CD8-positive, alpha-beta memory T cell (primary cell): Measurements from ENCODE around the gene AKR1C4. TPM values are rescaled to one million over a fixed set of nuclear protein-coding genes. Genes with fewer than 3 reads are reported as not detected.

Experiments
- CTCF ChIA-PET: fragments of 350-600 bp; sonication (Branson Sonifier 250); formaldehyde crosslinking; loops from one replicate; lab custom pipeline; 2021; ENCODE audit warnings: antibody characterized with exemption; lab: Charles Lee
- POLR2A ChIA-PET: fragments of 350-600 bp; sonication (Branson Sonifier 250); formaldehyde crosslinking; loops from one replicate; lab custom pipeline; 2021; ENCODE audit warnings: antibody characterized with exemption; lab: Charles Lee
- DNase-seq, 5 donors: peaks; one replicate each; pipeline versions ENCODE4 v3.0.0 to v3.0.0-alpha.2; 2020 to 2022; ENCODE audit warnings: mixed read lengths in 1 of 5
- H3K27ac ChIP-seq: one replicate; pipeline ENCODE4 v1.7.0; 2013; ENCODE audit warnings: low read depth, mild to moderate bottlenecking, low read length, moderate library complexity
- H3K27me3 ChIP-seq: 2 replicates; pipeline ENCODE4 v1.7.0; 2013; ENCODE audit warnings: low read length, mild to moderate bottlenecking; ENCODE audit not compliant: insufficient read depth, poor library complexity, severe bottlenecking
- H3K36me3 ChIP-seq: 2 replicates; pipeline ENCODE4 v1.7.0; 2013; ENCODE audit warnings: mild to moderate bottlenecking, low read length, moderate library complexity; ENCODE audit not compliant: insufficient read depth
- H3K4me1 ChIP-seq: 2 replicates; pipeline ENCODE4 v1.7.0; 2013; ENCODE audit warnings: mild to moderate bottlenecking, low read length, moderate library complexity; ENCODE audit not compliant: insufficient read depth
- H3K4me3 ChIP-seq: 2 replicates; pipeline ENCODE4 v1.7.0; 2013; ENCODE audit warnings: mild to moderate bottlenecking, low read length
- H3K9me3 ChIP-seq: 2 replicates; pipeline ENCODE4 v1.7.0; 2013; ENCODE audit warnings: mild to moderate bottlenecking, low read length
- H3K27ac Mint-ChIP-seq, 8 donors: one replicate each; pipeline ENCODE4 v1.8.0; 2020 to 2021; ENCODE audit warnings: mixed read lengths in 8 of 8, mild to moderate bottlenecking in 6 of 8, inconsistent platforms in 3 of 8, moderate library complexity in 3 of 8
- H3K27me3 Mint-ChIP-seq, 2 donors: one replicate each; pipeline ENCODE4 v1.8.0; 2020 to 2021; ENCODE audit warnings: mixed read lengths in 2 of 2, mild to moderate bottlenecking in 1 of 2, moderate library complexity in 1 of 2
- H3K36me3 Mint-ChIP-seq, 3 donors: one replicate each; pipeline ENCODE4 v1.8.0; 2020 to 2021; ENCODE audit warnings: mixed read lengths in 3 of 3, inconsistent platforms in 1 of 3, mild to moderate bottlenecking in 1 of 3
- H3K4me1 Mint-ChIP-seq, 3 donors: one replicate each; pipeline ENCODE4 v1.8.0; 2020 to 2021; ENCODE audit warnings: mixed read lengths in 3 of 3, inconsistent platforms in 1 of 3, mild to moderate bottlenecking in 1 of 3
- H3K4me3 Mint-ChIP-seq, 7 donors: one replicate each; pipeline ENCODE4 v1.8.0; 2020 to 2021; ENCODE audit warnings: mixed read lengths in 7 of 7, mild to moderate bottlenecking in 6 of 7, moderate library complexity in 4 of 7, inconsistent platforms in 2 of 7
- H3K9me3 Mint-ChIP-seq, 5 donors: one replicate each; pipeline ENCODE4 v1.8.0; 2020 to 2022; ENCODE audit warnings: mixed read lengths in 5 of 5, mild to moderate bottlenecking in 3 of 5, moderate library complexity in 2 of 5, inconsistent platforms in 1 of 5
- polyA plus RNA-seq: library from polyadenylated mRNA; unstranded; fragments of 300-500 nt; fragmentation: Illumina TruSeq; gene quantifications from one replicate; pipeline ENCODE4 v1.2.3, GENCODE V29; 2021
- total RNA-seq, 2 experiments: library from RNA; stranded (reverse); gene quantifications; one replicate each; pipeline ENCODE4 v1.2.3, GENCODE V29; 2021

AKR1C4 gene
- total RNA-seq (not detected), polyA plus RNA-seq (not detected)

- no peaks in the 10 kb centered on the region for H3K36me3 Mint-ChIP-seq
- Histone ChIP-seq H3K9me3 (no peaks in the 10 kb centered on the region), H3K27ac (no peak within 1 kb of the TSS), H3K36me3 (no peaks in the 10 kb centered on the region), H3K27me3 (no peaks in the 10 kb centered on the region), H3K4me3 (no peak within 1 kb of the TSS), H3K4me1 (no peaks in the 10 kb centered on the region)
- POLR2A ChIA-PET = no interaction called here
- CTCF ChIA-PET = no interaction called here
- H3K4me3 Mint-ChIP-seq = no peak within 1 kb of the TSS
- peaks cover 0 to 4% of the 10 kb centered on the region in 2 donors for H3K27me3 Mint-ChIP-seq
- no peak for DNase-seq
- no peaks in the 10 kb centered on the region for H3K4me1 Mint-ChIP-seq
- H3K27ac Mint-ChIP-seq = no peak within 1 kb of the TSS
- peaks cover 0 to 4% (median 0%) of the 10 kb centered on the region in 5 donors for H3K9me3 Mint-ChIP-seq
These were observed at the start of gene AKR1C4 for GRCh38 chr10:5196702-5197113. Gene AKR1C4, plus strand, starts transcription at chr10:5196837. Its CDS starts 31 bp downstream, at chr10:5196868.

- Histone ChIP-seq H3K4me3 (no peak overlapping the region), H3K4me1 (no peaks in the 10 kb centered on the region), H3K36me3 (no peaks in the 10 kb centered on the region), H3K27ac (no peak overlapping the region), H3K9me3 (no peaks in the 10 kb centered on the region), H3K27me3 (no peaks in the 10 kb centered on the region)
- ChIA-PET POLR2A (no interaction called here), CTCF (no interaction called here)
- no peak overlapping the region for H3K27ac Mint-ChIP-seq
- no peaks in the 10 kb centered on the region for H3K4me1 Mint-ChIP-seq
- DNase-seq = no peak
- no peak overlapping the region for H3K4me3 Mint-ChIP-seq
- peaks cover 0 to 14% (median 0%) of the 10 kb centered on the region in 3 donors for H3K36me3 Mint-ChIP-seq
- H3K9me3 Mint-ChIP-seq = peaks cover 0 to 17% (median 9%) of the 10 kb centered on the region in 5 donors
- H3K27me3 Mint-ChIP-seq = no peaks in the 10 kb centered on the region
These were observed 49.8 kb upstream of the AKR1C4 start for GRCh38 chr10:5146920-5147254.

GRCh38 chr10:5147255-5147980 is 49.2 kb upstream of the AKR1C4 start:
- DNase-seq = no peak
- H3K4me1 ChIP-seq = no peaks in the 10 kb centered on the region
- no peak overlapping the region for H3K4me3 ChIP-seq
- POLR2A ChIA-PET = no interaction called here
- peaks cover 0 to 14% (median 0%) of the 10 kb centered on the region in 3 donors for H3K36me3 Mint-ChIP-seq
- H3K9me3 ChIP-seq = no peaks in the 10 kb centered on the region
- H3K27ac Mint-ChIP-seq = no peak overlapping the region
- no peak overlapping the region for H3K27ac ChIP-seq
- no peaks in the 10 kb centered on the region for H3K27me3 ChIP-seq
- peaks cover 0 to 17% (median 9%) of the 10 kb centered on the region in 5 donors for H3K9me3 Mint-ChIP-seq
- H3K4me1 Mint-ChIP-seq = no peaks in the 10 kb centered on the region
- H3K36me3 ChIP-seq = no peaks in the 10 kb centered on the region
- H3K27me3 Mint-ChIP-seq = no peaks in the 10 kb centered on the region
- CTCF ChIA-PET = no interaction called here
- H3K4me3 Mint-ChIP-seq = no peak overlapping the region

GRCh38 chr10:5147981-5148677 is 48.5 kb upstream of the AKR1C4 start:
- H3K9me3 ChIP-seq = no peaks in the 10 kb centered on the region
- no peak for DNase-seq
- CTCF ChIA-PET = no interaction called here
- no peaks in the 10 kb centered on the region for H3K27me3 ChIP-seq
- H3K36me3 Mint-ChIP-seq = peaks cover 0 to 18% (median 0%) of the 10 kb centered on the region in 3 donors
- no peak overlapping the region for H3K4me3 ChIP-seq
- H3K27ac Mint-ChIP-seq = no peak overlapping the region
- POLR2A ChIA-PET = no interaction called here
- no peaks in the 10 kb centered on the region for H3K4me1 Mint-ChIP-seq
- H3K4me3 Mint-ChIP-seq = no peak overlapping the region
- H3K27ac ChIP-seq = no peak overlapping the region
- no peaks in the 10 kb centered on the region for H3K4me1 ChIP-seq
- no peaks in the 10 kb centered on the region for H3K27me3 Mint-ChIP-seq
- H3K9me3 Mint-ChIP-seq = peaks cover 0 to 17% (median 9%) of the 10 kb centered on the region in 5 donors
- H3K36me3 ChIP-seq = no peaks in the 10 kb centered on the region

GRCh38 chr10:5148678-5149032 is 48.0 kb upstream of the AKR1C4 start:
- H3K4me1 Mint-ChIP-seq = no peaks in the 10 kb centered on the region
- H3K4me3 Mint-ChIP-seq = no peak overlapping the region
- POLR2A ChIA-PET = no interaction called here
- H3K9me3 Mint-ChIP-seq = peaks cover 0 to 17% (median 9%) of the 10 kb centered on the region in 5 donors
- no peak for DNase-seq
- Histone ChIP-seq H3K36me3 (no peaks in the 10 kb centered on the region), H3K27me3 (no peaks in the 10 kb centered on the region), H3K9me3 (no peaks in the 10 kb centered on the region), H3K4me3 (no peak overlapping the region), H3K4me1 (no peaks in the 10 kb centered on the region), H3K27ac (no peak overlapping the region)
- H3K27me3 Mint-ChIP-seq = no peaks in the 10 kb centered on the region
- no peak overlapping the region for H3K27ac Mint-ChIP-seq
- CTCF ChIA-PET = no interaction called here
- H3K36me3 Mint-ChIP-seq = peaks cover 0 to 18% (median 1%) of the 10 kb centered on the region in 3 donors

- Mint-ChIP-seq H3K27me3 (no peaks in the 10 kb centered on the region), H3K4me3 (no peak overlapping the region), H3K36me3 (peaks cover 0 to 18% (median 1%) of the 10 kb centered on the region in 3 donors), H3K4me1 (no peaks in the 10 kb centered on the region), H3K27ac (no peak overlapping the region), H3K9me3 (peaks cover 0 to 17% (median 9%) of the 10 kb centered on the region in 5 donors)
- no peak for DNase-seq
- H3K27ac ChIP-seq = no peak overlapping the region
- no peaks in the 10 kb centered on the region for H3K27me3 ChIP-seq
- H3K4me1 ChIP-seq = no peaks in the 10 kb centered on the region
- ChIA-PET CTCF (no interaction called here), POLR2A (no interaction called here)
- H3K36me3 ChIP-seq = no peaks in the 10 kb centered on the region
- H3K9me3 ChIP-seq = no peaks in the 10 kb centered on the region
- no peak overlapping the region for H3K4me3 ChIP-seq
These were observed 45.6 kb upstream of the AKR1C4 start for GRCh38 chr10:5151076-5151475.

- Mint-ChIP-seq H3K27ac (no peak overlapping the region), H3K36me3 (peaks cover 0 to 25% (median 1%) of the 10 kb centered on the region in 3 donors), H3K27me3 (peaks cover 0 to 1% of the 10 kb centered on the region in 2 donors), H3K9me3 (peaks cover 0 to 5% (median 3%) of the 10 kb centered on the region in 5 donors), H3K4me3 (no peak overlapping the region), H3K4me1 (no peaks in the 10 kb centered on the region)
- H3K36me3 ChIP-seq = no peaks in the 10 kb centered on the region
- H3K27ac ChIP-seq = no peak overlapping the region
- H3K4me3 ChIP-seq = no peak overlapping the region
- DNase-seq = no peak
- ChIA-PET POLR2A (no interaction called here), CTCF (no interaction called here)
- H3K27me3 ChIP-seq = no peaks in the 10 kb centered on the region
- no peaks in the 10 kb centered on the region for H3K9me3 ChIP-seq
- no peaks in the 10 kb centered on the region for H3K4me1 ChIP-seq
These were observed 40.7 kb upstream of the AKR1C4 start for GRCh38 chr10:5155951-5156350.

GRCh38 chr10:5157501-5157900 is 39.1 kb upstream of the AKR1C4 start:
- Mint-ChIP-seq H3K4me1 (no peaks in the 10 kb centered on the region), H3K4me3 (no peak overlapping the region), H3K27ac (no peak overlapping the region), H3K36me3 (peaks cover 0 to 29% (median 1%) of the 10 kb centered on the region in 3 donors), H3K27me3 (peaks cover 0 to 1% of the 10 kb centered on the region in 2 donors), H3K9me3 (peaks cover 3 to 7% (median 6%) of the 10 kb centered on the region in 5 donors)
- ChIA-PET POLR2A (no interaction called here), CTCF (no interaction called here)
- Histone ChIP-seq H3K9me3 (no peaks in the 10 kb centered on the region), H3K4me3 (no peak overlapping the region), H3K27ac (no peak overlapping the region), H3K27me3 (no peaks in the 10 kb centered on the region), H3K4me1 (no peaks in the 10 kb centered on the region), H3K36me3 (no peaks in the 10 kb centered on the region)
- no peak for DNase-seq
